Measurements from ENCODE around the gene GPC3.

Gene GPC3

GRCh38 chrX:133968109-133968508 lies 17.3 kb downstream of the GPC3 start:
- no peak for DNase-seq (ENCODE audit: low read depth)

GRCh38 chrX:133966199-133966598 lies 19.2 kb downstream of the GPC3 start:
- no peak for DNase-seq (ENCODE audit: low read depth)

- DNase-seq (ENCODE audit: low read depth): no peak
These were observed 20.1 kb downstream of the GPC3 start for GRCh38 chrX:133965321-133965720.

- no peak for DNase-seq (ENCODE audit: low read depth)
These were observed 24.3 kb downstream of the GPC3 start for GRCh38 chrX:133961046-133961445.

- DNase-seq (ENCODE audit: low read depth): no peak
These were observed 25.4 kb downstream of the GPC3 start for GRCh38 chrX:133959972-133960371.

- DNase-seq (ENCODE audit: low read depth): no peak
These were observed 26.3 kb downstream of the GPC3 start for GRCh38 chrX:133958997-133959688.

GRCh38 chrX:133956570-133957340 lies 28.6 kb downstream of the GPC3 start:
- no peak for DNase-seq (ENCODE audit: low read depth)

GRCh38 chrX:133953785-133954355 lies 31.5 kb downstream of the GPC3 start:
- no peak for DNase-seq (ENCODE audit: low read depth)

- no peak for DNase-seq (ENCODE audit: low read depth)
These were observed 32.3 kb downstream of the GPC3 start for GRCh38 chrX:133953078-133953477.

- DNase-seq (ENCODE audit: low read depth): no peak
These were observed 34.3 kb downstream of the GPC3 start for GRCh38 chrX:133951098-133951497.

- DNase-seq (ENCODE audit: low read depth): no peak
These were observed 35.2 kb downstream of the GPC3 start for GRCh38 chrX:133950214-133950613.

- no peak for DNase-seq (ENCODE audit: low read depth)
These were observed 36.5 kb downstream of the GPC3 start for GRCh38 chrX:133948895-133949294.

- DNase-seq (ENCODE audit: low read depth): no peak
These were observed 37.4 kb downstream of the GPC3 start for GRCh38 chrX:133947996-133948395.

- no peak for DNase-seq (ENCODE audit: low read depth)
These were observed 38.4 kb downstream of the GPC3 start for GRCh38 chrX:133947022-133947421.

GRCh38 chrX:133943507-133943906 lies 41.9 kb downstream of the GPC3 start:
- DNase-seq (ENCODE audit: low read depth): no peak

GRCh38 chrX:133939655-133940302 lies 45.6 kb downstream of the GPC3 start:
- no peak for DNase-seq (ENCODE audit: low read depth)

- DNase-seq (ENCODE audit: low read depth): no peak
These were observed 46.9 kb downstream of the GPC3 start for GRCh38 chrX:133938530-133938929.

GRCh38 chrX:133937022-133937421 lies 48.4 kb downstream of the GPC3 start:
- no peak for DNase-seq (ENCODE audit: low read depth)

GRCh38 chrX:133935076-133935475 lies 50.3 kb downstream of the GPC3 start:
- no peak for DNase-seq (ENCODE audit: low read depth)

- no peak for DNase-seq (ENCODE audit: low read depth)
These were observed 52.1 kb downstream of the GPC3 start for GRCh38 chrX:133933316-133933715.

GRCh38 chrX:133929836-133930464 lies 55.4 kb downstream of the GPC3 start:
- DNase-seq (ENCODE audit: low read depth): no peak

- DNase-seq (ENCODE audit: low read depth): no peak
These were observed 57.0 kb downstream of the GPC3 start for GRCh38 chrX:133928365-133928764.
